Keratinocyte (primary cell): ENCODE results near the gene MTMR3.

ENCODE experiments used
- CTCF ChIP-seq, 3 experiments: IDR thresholded peaks in 1 of 3; conservative IDR thresholded peaks in 1 of 3; optimal IDR thresholded peaks in 1 of 3; 2 replicates in 2 of 3; 3 replicates in 1 of 3; pipeline versions ENCODE3 to v1.5.1; 2011; ENCODE audit warnings: low read length in 3 of 3, mild to moderate bottlenecking in 3 of 3, moderate library complexity in 2 of 3, control low read depth in 1 of 3, inconsistent platforms in 1 of 3; ENCODE audit not compliant: insufficient read depth in 2 of 3; ENCODE audit errors: extremely low read depth in 1 of 3
- EZH2 ChIP-seq: IDR thresholded peaks from one replicate; pipeline ENCODE4 v1.6.1; 2012; ENCODE audit warnings: inconsistent platforms, mild to moderate bottlenecking, low read length, moderate library complexity

GRCh38 chr22:29994943-29995342, 112.0 kb downstream of the MTMR3 start:
- no peak for TF ChIP-seq EZH2
- no peak for TF ChIP-seq CTCF (optimal IDR thresholded peaks at IDR 0.05 in 1 of 3, IDR thresholded peaks at IDR 0.05 in 1 of 3, conservative IDR thresholded peaks at IDR 0.05 in 1 of 3; ENCODE audit: extremely low read depth in 1 of 3, insufficient read depth in 2 of 3, low read length in 3 of 3)
